Dermis microvascular lymphatic vessel endothelial cell (primary cell): ENCODE data around the gene ADM2. TPM values are rescaled to one million over a fixed set of nuclear protein-coding genes. Genes with fewer than 3 reads are reported as not detected.

ENCODE experiments used
- DNase-seq, 2 donors: peaks; one replicate each; pipeline versions ENCODE4 v3.0.0 to v3.0.0-alpha.2; 2010; ENCODE audit warnings: low read depth in 2 of 2
- total RNA-seq: library from RNA; depleted of rRNA; stranded (reverse); fragments of >200 nt; gene quantifications from 2 replicates; pipeline ENCODE4 v1.2.1, GENCODE V29; 2014

ADM2 gene
- total RNA-seq, 1 donor from 2014 or later: 0.13 TPM

DNA sequence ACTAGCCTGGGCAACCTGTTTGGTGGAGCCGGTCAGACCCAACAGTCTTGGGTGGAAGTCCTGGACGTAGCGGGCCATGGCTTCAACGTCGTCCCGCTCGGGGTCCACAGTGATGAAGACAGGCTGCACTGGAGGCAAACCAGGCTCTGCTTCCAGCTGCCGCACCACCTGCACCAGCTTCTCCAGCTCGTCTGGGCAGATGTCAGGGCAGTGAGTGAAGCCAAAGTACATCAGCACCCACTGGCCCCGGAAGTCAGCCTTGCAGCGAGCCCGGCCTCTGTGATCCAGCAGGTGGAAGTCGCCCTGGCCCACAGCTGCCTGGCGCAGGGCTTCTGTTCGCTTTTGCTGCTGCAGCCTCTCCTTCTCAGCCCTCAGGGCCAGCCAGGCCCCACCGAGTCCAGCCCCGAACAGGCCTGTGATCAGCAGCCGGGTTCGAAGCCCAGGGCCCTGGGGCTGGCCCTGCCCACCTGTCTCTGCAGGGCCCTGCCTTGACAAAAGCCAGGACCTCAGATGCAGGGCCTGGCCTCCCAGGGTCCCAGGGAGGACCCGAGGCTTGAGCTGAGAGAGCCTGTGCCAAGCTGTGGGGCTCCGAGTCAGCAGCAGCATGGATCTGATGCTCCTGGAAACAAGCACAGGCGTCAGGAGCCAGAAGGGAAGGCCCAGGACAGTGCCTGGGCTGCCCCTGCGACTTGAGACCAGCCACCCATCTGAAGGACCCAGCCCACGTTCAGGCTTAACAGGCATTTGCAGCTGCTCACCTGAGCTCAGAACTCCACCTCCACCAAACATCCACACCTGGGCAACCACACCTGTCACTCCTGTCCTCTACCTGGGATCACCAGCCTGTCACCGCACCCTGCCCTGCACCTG, 42.7 kb downstream of the ADM2 start:
- no peak for DNase-seq

DNA sequence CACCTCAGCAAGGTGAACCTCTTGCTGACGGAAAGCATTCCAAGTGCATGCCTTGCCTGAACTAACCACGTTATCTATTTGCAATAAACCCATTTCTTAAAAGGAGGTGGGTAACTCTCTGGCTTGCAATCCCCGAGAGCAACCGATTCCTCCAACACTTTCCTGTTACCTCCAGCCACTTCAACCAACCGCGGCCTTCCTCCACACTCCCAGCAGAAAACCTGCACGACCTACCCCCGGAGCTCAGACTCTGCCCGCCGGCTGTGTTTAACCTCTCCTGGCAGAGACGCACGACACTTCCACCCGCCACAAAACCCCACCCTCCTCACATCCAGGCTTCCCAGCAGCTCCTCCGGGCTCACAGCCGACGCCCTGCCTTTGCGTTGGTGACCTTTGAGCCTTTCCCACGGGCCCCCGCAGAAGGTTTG, 43.3 kb downstream of the ADM2 start:
- peak in 1 of 2 donors; percentile 22 for DNase-seq

DNA sequence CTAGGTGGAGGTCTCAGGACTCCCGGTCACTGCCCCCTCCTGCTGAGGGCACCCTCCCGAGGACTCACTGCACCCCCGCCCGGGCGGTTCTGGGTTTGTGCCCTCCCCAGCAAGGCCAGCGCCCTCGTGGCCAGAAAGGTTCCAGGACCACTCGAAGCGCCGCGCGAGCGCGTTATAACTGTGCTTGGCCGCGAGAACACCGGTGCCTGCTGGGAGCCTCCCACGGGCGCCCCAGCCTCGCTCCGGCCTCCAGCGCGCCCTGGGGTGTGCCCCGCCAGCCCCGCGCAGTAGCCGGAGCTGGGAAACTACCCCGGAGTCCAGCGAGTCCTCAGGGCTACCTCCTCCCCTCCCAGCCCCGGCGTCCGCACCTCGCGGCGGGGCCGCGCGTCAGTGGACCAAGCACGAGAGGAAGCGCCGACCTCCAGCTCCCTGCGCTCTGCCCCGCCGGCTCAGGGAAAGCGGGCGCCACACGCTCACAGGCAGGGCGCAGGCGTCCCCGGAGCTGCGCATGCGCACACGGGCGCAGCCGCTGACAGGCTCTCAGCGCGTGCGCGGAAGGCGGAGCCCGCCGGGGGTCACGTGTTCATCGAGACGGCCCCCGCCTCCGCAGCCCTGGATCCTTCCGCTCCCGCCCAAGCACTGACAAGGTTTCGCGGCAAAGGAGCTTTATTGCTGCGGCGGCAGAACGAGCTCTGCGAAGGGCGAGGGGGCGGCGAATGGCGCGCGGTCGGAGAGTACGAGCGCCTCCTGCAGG, 43.9 kb downstream of the ADM2 start, which contains the start of gene SCO2:
TSS of gene SCO2 (minus strand) at position 495 of the 754 bp plus-strand sequence. CDS start 1,187 bp downstream, outside the sequence.
- DNase-seq: peak; percentile 93 to 98

DNA sequence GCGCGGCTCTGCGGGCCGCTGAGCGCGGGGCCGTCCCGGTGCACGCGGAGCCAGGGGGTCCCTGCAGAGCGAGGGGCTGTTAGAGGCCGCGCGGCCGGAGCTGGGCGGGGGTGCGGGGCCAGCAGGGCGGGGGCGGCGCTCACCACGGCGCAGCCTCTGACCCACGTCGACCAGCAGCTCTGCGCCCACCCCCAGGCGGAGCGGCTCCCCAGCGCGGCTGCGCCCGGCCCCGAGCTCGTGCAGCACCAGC, 44.4 kb downstream of the ADM2 start:
- DNase-seq: no peak

DNA sequence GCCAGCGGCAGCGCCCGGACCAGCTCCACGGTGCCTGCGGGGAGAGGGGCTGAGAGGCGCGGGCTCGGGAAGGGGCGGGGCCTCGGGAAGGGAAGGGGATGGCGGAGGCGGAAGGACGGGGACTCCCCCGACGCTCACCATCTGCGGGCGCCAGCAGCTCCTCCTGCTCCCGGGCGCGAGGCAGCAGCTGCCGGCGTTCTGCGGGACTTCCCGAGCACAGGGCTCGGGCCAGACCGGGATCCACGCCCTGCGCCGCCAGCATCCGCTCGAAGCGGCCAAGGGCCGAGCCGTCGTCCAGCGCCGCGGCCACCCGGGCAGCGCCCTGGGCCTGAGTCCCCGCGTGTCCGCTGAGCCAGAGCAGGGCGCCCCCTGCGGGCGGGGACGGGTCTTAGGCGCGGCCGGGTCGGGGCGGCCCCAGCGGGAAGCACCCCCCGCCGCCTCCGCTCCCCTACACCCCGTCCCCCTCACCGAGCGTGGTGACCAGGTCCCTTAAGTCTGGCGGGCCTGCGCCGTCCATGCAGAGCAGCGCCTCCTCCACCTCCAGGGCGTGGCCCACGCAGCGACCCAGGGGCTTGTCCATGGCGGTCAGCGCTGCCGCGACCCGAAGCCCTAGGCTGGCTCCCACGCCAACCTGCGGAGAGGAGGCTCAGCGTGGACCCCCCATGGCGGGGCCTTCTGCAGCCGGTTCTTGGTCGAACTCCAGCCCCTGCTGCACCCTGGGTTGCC, 44.9 kb downstream of the ADM2 start:
- DNase-seq: peak; percentile 38 to 81

DNA sequence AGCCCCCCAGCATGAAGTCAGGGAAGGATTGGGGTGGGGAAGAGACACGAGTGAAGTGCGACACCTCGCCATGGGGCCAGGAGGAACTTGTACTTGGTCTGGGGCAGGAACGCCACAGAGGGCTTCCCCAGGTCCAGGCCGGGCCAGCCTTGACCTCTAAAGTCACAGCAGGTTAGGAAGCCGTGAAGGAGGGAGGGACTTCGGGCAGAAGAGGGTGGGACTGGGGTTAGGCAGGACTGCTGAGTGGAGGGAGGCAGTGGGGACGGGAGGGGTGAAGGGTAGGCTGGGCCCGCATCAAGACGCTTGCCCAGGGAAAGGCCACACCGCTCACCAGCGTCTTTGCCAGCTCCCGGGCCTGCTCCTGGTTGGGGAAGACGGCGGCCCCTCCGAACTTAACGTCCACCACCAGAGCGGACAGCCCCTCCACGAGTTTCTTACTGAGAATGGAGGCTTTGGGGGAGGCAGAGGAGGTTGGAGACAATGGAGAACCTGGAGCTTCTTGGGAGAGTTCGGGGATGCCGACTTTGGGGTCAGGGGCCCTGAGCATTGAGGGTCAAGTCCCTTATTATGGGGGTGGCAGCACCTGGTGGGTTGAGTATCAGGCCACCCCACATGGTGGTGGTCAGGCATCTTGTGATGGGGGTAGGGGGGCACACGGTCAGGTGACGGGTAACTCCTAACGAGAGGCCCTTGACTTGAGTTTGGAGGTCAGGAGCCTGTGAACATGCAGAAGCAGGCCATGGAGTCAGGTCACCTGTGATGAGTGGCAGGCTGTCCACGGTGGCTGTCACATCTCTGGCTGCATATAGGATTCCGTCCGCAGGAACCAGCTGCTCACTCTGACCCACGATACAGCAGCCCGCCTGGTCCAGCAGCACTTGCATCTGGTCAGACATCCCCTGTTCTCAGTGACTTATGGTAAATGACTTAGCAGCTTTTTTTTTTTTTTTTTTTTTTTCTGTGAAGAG, 45.8 kb downstream of the ADM2 start:
- DNase-seq: no peak

DNA sequence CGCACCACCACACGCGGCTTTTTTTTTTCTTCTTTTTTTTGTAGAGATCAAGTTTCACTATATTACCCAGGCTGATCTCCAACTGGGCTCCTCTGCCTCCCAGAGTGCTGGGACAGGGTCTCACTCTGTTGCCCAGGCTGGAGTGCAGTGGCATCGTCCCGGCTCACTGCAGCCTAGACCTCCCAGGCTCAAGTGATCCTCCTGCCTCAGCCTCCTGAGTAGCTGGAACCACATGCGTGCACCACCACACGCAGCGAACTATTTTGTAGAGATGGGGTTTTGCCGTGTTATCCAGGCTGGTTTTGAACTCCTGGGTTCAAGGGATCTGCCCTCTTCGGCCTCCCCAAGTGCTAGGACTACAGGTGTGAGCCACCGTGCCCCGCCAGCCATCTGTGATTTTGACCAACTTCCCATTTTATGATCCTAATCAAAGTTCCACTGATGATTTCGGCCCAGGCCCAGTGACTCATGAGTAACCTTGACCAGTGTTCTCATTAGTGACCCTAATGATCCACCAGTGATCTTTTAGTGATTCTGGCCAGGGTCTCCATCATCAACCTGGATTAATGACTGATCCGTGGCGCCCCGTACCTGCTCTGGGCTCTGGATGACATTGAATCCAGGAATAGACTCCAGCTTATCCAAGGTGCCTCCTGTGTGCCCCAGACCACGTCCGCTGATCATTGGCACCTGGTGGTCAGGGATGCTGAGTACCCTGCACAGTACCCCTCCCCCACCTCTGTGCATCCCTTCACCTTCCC, 46.8 kb downstream of the ADM2 start:
- DNase-seq: no peak

DNA sequence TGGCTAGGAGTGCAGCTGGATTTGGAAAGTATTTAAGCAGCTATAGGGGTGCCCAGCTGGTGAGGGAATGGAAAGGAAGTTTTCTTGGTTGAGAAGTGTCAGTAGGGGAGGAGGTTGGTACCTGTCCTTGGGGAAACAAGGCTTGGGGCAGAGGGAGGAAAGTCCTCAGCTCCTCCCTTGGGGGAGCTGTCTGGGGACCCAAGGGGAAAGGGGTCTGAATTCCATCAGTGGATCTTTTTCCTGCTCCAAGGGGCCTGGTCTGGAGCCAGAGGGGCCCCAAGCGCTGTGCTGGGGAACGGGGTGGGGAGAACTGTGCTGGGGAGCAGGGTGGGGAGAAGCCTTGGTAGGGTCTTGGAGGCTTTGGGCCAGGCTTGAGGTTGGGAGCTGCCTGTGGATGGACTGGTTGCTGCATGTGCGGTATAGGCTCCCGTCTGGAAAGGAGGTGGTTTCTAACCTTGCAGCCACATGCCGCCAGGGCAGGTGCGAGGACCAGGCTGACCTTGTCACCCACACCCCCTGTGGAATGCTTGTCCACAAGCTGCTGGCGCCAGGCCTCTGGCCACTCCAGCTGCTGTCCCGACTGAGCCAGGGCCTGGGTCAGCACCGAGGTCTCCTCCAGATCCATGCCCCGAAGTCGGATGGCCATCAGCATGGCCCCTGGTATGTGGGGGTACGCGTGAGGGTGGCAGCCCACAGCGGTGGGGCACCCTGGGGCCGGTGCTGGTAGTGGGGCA, 47.5 kb downstream of the ADM2 start:
- no peak for DNase-seq

DNA sequence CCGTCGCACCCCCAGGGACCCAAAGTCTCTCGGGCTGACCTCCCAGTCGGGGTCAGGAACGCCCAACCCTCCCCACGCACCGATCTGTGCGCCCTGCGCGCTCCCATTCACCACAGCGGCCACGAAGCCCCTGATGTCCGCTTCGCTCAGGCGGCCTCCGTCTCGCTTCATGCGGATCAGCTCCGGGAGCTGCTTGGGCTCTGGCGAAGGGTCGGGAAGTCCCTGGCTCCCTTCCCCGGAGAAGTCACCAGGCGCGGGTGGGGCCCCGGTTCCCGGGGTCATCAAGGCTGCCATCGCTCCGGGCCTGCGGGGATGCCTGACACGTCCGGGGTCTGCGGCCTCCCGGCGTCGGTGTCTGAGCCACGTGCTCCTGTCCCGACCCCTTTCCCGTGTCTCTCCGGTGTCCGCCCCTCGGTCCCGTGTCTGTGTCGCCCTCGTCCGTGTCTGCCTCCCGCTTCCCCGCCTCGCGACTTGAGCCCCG, 48.1 kb downstream of the ADM2 start:
- no peak for DNase-seq

DNA sequence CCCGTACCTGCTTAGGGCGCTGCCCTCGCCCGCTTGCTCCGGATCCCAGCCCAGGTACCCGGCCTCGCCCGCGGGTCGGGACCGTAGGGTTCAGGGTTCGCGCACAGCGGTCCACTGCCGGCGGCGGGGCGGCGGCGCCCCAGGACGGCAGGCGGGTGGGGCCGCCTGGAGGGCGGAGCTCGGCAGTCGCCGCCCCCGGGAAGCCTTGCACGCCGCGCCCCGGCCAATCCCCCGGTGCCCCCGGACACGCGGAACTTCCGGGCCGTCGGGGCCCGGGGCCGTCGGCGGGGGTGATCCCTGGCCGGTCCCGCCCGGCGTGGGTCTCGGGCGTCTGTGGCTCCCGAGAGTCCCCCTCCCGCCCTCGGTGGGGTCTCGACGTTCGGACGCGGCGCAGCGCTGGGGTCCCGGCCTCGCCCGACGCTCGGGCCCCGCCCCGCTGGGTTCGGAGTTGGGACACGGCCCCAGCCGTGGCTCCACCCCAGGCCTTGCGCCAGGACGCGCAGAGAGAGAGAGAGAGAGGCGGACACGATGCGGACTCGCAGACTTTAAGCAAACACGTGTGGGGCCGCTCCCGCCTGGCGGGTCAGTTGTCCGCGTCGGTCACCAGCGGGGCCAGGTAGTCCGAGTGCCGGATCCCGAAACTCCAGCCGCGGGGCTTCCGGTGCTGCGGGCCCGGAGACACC, 48.7 kb downstream of the ADM2 start, which contains the start of gene TYMP:
TSS of gene TYMP (minus strand) at position 116 of the 683 bp plus-strand sequence. CDS start 303 bp downstream, outside the sequence.
- peak in 1 of 2 donors; percentile 44 for DNase-seq

DNA sequence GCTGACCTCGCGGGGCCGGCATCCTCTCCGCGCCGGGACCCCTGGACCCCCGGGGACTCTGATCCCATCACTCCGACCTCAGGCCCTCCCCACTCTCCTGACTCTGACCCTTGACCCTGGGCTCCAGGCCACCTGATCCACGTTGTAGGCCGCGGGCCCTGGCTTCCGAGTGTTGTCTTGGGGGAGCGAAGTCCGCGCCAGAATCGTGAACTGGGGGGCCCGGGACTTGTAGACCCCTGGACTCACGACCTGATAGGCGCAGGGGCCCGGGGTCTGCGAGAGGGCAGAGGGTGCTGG, 49.2 kb downstream of the ADM2 start:
- no peak for DNase-seq

DNA sequence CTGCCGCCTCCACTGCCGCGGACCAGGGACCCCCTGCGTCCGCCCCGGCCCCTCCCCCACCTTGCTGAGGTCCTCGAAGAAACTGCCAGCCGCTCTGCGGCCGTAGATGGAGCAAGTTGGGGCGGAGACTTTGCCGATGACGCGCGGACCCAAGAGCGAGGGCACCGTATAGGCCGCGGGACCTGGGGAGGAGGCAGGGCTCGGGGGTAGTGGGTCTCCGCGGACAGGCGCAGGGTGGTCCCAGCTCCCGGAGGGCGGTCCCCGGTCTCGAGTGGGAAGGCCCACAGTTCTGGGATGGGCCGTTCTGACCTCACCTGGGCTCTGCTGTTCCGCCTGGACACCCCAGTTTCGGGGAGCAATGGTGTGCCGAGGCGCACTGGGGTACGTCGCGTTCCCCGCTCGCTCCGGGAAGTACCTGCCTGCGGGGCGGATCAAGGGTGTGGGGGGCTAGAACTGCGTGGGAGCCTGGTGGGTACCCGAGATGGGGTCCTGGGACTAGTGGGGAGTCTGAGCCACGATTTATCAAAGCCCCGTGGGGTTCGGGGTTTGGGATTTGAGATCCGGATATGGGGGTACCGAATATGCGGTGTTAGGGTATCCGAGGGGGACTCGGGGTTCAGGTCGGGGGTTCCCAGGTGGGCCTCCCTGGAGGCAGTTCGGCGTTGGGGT, 49.7 kb downstream of the ADM2 start:
- peak in 1 of 2 donors; percentile 54 for DNase-seq

DNA sequence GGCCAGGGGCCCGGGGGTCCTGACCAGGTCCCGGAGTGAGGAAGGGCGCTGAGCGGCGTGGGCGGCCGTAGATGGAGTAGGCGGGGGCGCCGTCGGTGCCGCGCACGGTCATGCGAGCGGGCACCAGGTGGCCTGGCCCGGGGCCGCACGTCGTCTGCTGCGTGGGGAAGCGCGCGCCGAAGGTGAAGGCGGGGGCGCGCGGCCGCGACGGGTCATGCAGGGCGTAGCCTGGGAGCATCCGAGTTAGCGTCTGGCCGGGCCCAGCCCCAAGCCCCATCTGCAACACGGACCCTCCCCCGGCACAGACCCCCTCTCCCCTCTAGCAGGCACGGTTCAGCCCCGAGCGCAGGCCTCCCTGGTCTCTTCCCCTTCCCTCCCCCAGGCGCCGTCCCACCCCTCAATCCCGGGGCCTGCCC, 50.2 kb downstream of the ADM2 start:
- no peak for DNase-seq

DNA sequence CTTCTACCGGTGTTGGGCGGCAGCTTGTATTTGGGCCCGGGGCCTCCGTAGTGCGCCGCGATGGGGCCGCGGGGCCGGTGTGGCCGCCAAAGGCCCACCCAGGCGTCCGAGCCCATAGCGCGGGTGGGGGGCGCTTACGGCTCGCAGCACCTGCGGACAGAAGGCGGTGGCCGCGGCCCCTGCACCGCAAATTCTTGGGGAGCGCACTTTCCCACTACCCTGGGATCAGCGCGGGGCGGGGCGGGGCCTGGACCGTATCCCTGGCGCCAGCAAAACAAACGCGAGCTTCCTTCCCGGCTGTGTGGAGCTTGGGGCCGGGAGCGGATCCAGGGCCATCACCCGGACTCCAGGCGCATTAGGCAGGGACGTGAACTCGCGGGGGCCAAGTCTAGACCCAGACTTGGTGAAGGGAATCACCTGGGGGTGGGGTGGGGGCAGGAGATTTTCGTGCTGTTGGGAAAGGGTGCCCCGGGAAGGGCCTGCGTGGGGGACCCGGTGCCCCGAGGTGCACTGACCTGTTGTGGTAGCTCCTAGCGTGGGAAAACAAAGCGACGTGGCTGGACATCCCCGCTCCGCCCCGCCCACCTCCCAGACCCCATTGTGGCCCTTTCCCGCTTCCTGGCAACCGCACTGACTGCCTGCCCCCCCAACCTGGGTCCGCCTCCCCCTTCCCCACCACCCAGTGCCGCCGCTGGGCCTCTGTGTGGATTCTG, 50.8 kb downstream of the ADM2 start:
- peak; percentile 64 to 76 for DNase-seq

DNA sequence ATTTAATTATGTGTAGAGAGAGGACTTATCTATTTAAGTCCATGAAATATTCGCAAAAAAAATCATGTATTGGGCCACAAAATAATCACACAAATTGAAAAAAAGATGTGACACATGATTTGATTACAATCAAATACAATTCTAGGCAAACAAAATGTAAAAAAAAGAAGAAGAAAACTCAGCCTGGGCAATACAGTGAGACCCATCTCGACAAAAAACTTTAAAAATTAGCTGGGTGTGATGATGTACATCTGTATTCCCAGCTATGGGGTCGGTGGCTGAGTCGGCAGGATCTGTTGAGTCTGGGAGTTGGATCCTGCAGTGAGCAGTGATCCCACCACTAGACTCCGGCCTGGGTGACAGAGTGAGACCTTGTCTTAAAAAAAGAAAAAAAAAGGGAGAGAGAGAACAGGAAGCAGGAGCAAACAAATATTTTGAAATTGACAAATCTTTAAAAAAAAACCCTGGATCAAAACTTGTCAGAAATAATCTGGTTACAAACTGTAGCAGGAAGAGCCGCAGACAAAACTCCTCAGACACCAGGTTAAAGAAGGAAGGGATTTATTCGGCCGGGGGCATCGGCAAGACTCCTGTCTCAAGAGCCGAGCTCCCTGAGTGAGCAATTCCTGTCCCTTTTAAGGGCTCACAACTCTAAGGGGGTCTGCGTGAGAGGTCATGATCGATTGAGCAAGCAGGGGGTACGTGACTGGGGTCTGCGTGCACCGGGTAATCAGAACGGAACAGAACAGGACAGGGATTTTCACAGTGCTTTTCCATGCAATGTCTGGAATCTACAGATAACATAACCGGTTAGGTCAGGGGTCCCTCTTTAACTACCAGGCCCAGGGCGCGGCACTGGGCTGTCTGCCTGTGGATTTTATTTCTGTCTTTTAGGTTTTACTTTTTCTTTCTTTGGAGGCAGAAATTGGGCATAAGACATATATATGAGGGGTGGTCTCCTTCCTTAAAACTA, 51.8 kb downstream of the ADM2 start:
- no peak for DNase-seq
